ENCODE data around the gene PTPN1.

- TF ChIP-seq POLR2A (IDR thresholded peaks at IDR 0.05) (no peak), CTCF (IDR thresholded peaks at IDR 0.05 in 8 of 11, conservative IDR thresholded peaks at IDR 0.05 in 3 of 11) (no peak)
These were observed 50.7 kb downstream of the PTPN1 start for GRCh38 chr20:50560867-50561266.
